Spleen (tissue), 7 donors: Measurements from ENCODE around the gene MACROD2.

Experiments used
- CTCF ChIP-seq, 11 experiments: fragments of 200-600 bp in 7 of 11; fragments of 450-650 bp in 4 of 11; sonication (generic) in 4 of 11; IDR thresholded peaks in 8 of 11; conservative IDR thresholded peaks in 3 of 11; 1 replicate in 7 of 11; 2 replicates in 4 of 11; pipeline versions ENCODE4 v1.4.0 to v1.8.0; 2016 to 2021; ENCODE audit warnings: antibody characterized with exemption in 11 of 11, inconsistent platforms in 4 of 11, mild to moderate bottlenecking in 1 of 11
- POLR2A ChIP-seq, 3 donors: fragments of 450-650 bp; IDR thresholded peaks; one replicate each; pipeline ENCODE4 v1.5.1; 2017; ENCODE audit warnings: antibody characterized with exemption in 3 of 3, mild to moderate bottlenecking in 1 of 3
- POLR2AphosphoS5 ChIP-seq, 3 donors: sonication (generic); formaldehyde crosslinking; IDR thresholded peaks; one replicate each; pipeline ENCODE4 v1.5.1; 2017; ENCODE audit warnings: antibody characterized with exemption in 3 of 3
- donor health status: DM: no; HTN: no; CAD: no; lungs with moderate emphysema.
- donor health status: DM: no; HTN: no; CAD: no.
- donor health status: DM: no; HTN: no; CAD: no.

GRCh38 chr20:16083639-16084280, 2088.4 kb downstream of the MACROD2 start:
- TF ChIP-seq CTCF (IDR thresholded peaks at IDR 0.05 in 8 of 11, conservative IDR thresholded peaks at IDR 0.05 in 3 of 11) (no peak), POLR2A (IDR thresholded peaks at IDR 0.05) (no peak), POLR2AphosphoS5 (IDR thresholded peaks at IDR 0.05) (no peak)
